Sigmoid colon (tissue), 4 donors: Measurements from ENCODE around the gene KAT5.

Experiments used
- CTCF ChIP-seq, 4 experiments: fragments of 450-650 bp in 3 of 4; fragments of 200-600 bp in 1 of 4; IDR thresholded peaks; one replicate each; pipeline ENCODE4 v1.5.1; 2016 to 2019; ENCODE audit warnings: antibody characterized with exemption in 4 of 4, mild to moderate bottlenecking in 3 of 4, moderate library complexity in 2 of 4
- EP300 ChIP-seq, 4 donors: sonication (generic); formaldehyde crosslinking; IDR thresholded peaks; one replicate each; pipeline ENCODE4 v1.6.1; 2017; ENCODE audit warnings: antibody characterized with exemption in 4 of 4
- POLR2A ChIP-seq, 2 donors: fragments of 450-650 bp; IDR thresholded peaks; one replicate each; pipeline ENCODE4 v1.6.1; 2016; ENCODE audit warnings: antibody characterized with exemption in 2 of 2, mild to moderate bottlenecking in 2 of 2, moderate library complexity in 2 of 2

GRCh38 chr11:65718531-65718930 is 6.5 kb downstream of the KAT5 start:
- no peak for TF ChIP-seq CTCF (IDR thresholded peaks at IDR 0.05)
- TF ChIP-seq POLR2A (IDR thresholded peaks at IDR 0.05), result no peak
- no peak for TF ChIP-seq EP300 (IDR thresholded peaks at IDR 0.05)
